ENCODE measurements around the gene OPA1. TPM values are rescaled to one million over a fixed set of nuclear protein-coding genes. Genes with fewer than 3 reads are reported as not detected.

Gene OPA1
- total and polyA plus RNA-seq, 10 donors, result 9.8 to 58.2 (median 50.1) TPM

- Histone ChIP-seq H3K27ac (no peak overlapping the region), H3K27me3 (replicated peaks in 1 of 7) (no peaks in the 10 kb centered on the region), H3K9me3 (no peaks in the 10 kb centered on the region), H3K36me3 (no peaks in the 10 kb centered on the region), H3K4me3 (no peak overlapping the region), H3K4me1 (peaks cover 0 to 4% (median 0%) of the 10 kb centered on the region in 6 donors)
- no peak for DNase-seq
- TF ChIP-seq CTCF (IDR thresholded peaks at IDR 0.05 in 8 of 11, conservative IDR thresholded peaks at IDR 0.05 in 3 of 11) (no peak), POLR2AphosphoS5 (IDR thresholded peaks at IDR 0.05) (no peak), POLR2A (IDR thresholded peaks at IDR 0.05) (no peak)
- intact Hi-C loops (cut with DNase I; ENCODE audit: low total_unique reads), result no loop called here
- 81 to 90% (median 86%) methylated on average over 9 of the region's 9 CpGs for WGBS, 5 donors
Measured at GRCh38 chr3:193732391-193732790, 139.4 kb downstream of the OPA1 start.

- TF ChIP-seq POLR2A (IDR thresholded peaks at IDR 0.05) (no peak), POLR2AphosphoS5 (IDR thresholded peaks at IDR 0.05) (no peak), CTCF (IDR thresholded peaks at IDR 0.05 in 8 of 11, conservative IDR thresholded peaks at IDR 0.05 in 3 of 11) (no peak)
- DNase-seq, result no peak
- H3K27me3 ChIP-seq (replicated peaks in 1 of 7), result no peaks in the 10 kb centered on the region
- intact Hi-C loops (cut with DNase I; ENCODE audit: low total_unique reads), result no loop called here
- H3K36me3 ChIP-seq, result no peaks in the 10 kb centered on the region
- no peaks in the 10 kb centered on the region for H3K9me3 ChIP-seq
- WGBS, 5 donors, result 74 to 87% (median 82%) methylated on average over 2 of the region's 2 CpGs
- H3K4me3 ChIP-seq, result no peak overlapping the region
- no peak overlapping the region for H3K27ac ChIP-seq
- H3K4me1 ChIP-seq, result peaks cover 0 to 4% (median 0%) of the 10 kb centered on the region in 6 donors
Measured at GRCh38 chr3:193732827-193733226, 139.8 kb downstream of the OPA1 start.

GRCh38 chr3:193734737-193735366 lies 141.8 kb downstream of the OPA1 start:
- Histone ChIP-seq H3K27ac (no peak overlapping the region), H3K9me3 (no peaks in the 10 kb centered on the region), H3K27me3 (replicated peaks in 1 of 7) (no peaks in the 10 kb centered on the region), H3K36me3 (no peaks in the 10 kb centered on the region), H3K4me1 (no peaks in the 10 kb centered on the region), H3K4me3 (no peak overlapping the region)
- DNase-seq, result no peak
- WGBS, 5 donors, result 80 to 91% (median 83%) methylated on average over 15 of the region's 15 CpGs
- intact Hi-C loops (cut with DNase I; ENCODE audit: low total_unique reads), result no loop called here
- TF ChIP-seq POLR2AphosphoS5 (IDR thresholded peaks at IDR 0.05) (no peak), CTCF (IDR thresholded peaks at IDR 0.05 in 8 of 11, conservative IDR thresholded peaks at IDR 0.05 in 3 of 11) (no peak), POLR2A (IDR thresholded peaks at IDR 0.05) (no peak)

GRCh38 chr3:193735850-193736249 lies 142.8 kb downstream of the OPA1 start:
- intact Hi-C loops (cut with DNase I; ENCODE audit: low total_unique reads), result no loop called here

More at GRCh38 chr3:193735850-193736249, 142.8 kb downstream of the OPA1 start:
- no peak overlapping the region for H3K27ac ChIP-seq
- DNase-seq, result no peak
- H3K9me3 ChIP-seq, result no peaks in the 10 kb centered on the region
- no peaks in the 10 kb centered on the region for H3K4me1 ChIP-seq
- no peaks in the 10 kb centered on the region for H3K27me3 ChIP-seq (replicated peaks in 1 of 7)
- H3K4me3 ChIP-seq, result no peak overlapping the region
- H3K36me3 ChIP-seq, result no peaks in the 10 kb centered on the region
- TF ChIP-seq POLR2A (IDR thresholded peaks at IDR 0.05), result no peak
- no peak for TF ChIP-seq CTCF (IDR thresholded peaks at IDR 0.05 in 8 of 11, conservative IDR thresholded peaks at IDR 0.05 in 3 of 11)
- TF ChIP-seq POLR2AphosphoS5 (IDR thresholded peaks at IDR 0.05), result no peak

Measured in spleen (tissue), 11 donors.